KG1 (cell line): ENCODE results near the gene ARHGAP26.

ENCODE experiments used
- DNase-seq: peaks from one replicate; lab custom pipeline; 2025; lab: John Stamatoyannopoulos, UW

Gene ARHGAP26

GRCh38 chr5:142753116-142753631 is 17.0 kb upstream of the ARHGAP26 start:
- DNase-seq, result no peak

GRCh38 chr5:142754031-142754430 is 16.1 kb upstream of the ARHGAP26 start:
- no peak for DNase-seq

DNA sequence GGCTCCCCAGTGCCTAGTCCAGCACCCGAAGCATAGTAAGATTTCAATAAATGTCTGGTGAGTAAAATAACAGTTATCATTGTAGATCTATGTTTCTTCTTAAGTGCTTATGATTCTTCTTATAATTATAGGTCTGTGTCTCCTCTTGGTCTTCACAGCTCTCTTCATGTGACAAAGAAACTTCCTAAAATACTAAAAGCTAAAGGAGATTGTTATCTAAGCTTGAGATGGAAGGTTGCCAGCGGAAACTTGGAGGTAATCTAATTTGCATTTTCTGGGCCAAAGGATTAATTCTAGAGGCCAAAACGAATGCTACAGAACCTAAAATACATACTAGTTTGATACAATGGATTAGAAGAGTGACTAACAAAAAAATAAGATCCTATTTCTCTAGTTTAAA is 13.6 kb upstream of the ARHGAP26 start:
- DNase-seq, result no peak

DNA sequence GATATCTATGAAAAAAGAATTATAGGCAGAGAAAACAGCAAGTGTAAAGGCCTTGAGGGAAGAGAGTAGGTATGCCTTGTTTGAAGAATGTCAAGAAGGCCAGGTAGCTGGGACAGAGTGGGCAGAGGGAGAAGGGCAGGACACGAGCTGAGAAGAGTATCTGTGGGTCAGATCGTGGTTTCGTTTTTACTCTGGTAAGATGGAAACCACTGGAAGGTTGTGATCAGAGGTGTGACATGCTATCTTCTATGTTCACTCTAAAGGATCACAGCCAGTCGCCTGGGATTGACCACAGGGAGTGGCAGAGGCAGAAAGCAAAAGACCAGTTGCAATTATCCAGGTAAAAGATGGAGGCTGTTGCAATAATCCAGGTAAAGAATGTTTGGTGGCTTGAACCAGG is 12.6 kb upstream of the ARHGAP26 start:
- no peak for DNase-seq

DNA sequence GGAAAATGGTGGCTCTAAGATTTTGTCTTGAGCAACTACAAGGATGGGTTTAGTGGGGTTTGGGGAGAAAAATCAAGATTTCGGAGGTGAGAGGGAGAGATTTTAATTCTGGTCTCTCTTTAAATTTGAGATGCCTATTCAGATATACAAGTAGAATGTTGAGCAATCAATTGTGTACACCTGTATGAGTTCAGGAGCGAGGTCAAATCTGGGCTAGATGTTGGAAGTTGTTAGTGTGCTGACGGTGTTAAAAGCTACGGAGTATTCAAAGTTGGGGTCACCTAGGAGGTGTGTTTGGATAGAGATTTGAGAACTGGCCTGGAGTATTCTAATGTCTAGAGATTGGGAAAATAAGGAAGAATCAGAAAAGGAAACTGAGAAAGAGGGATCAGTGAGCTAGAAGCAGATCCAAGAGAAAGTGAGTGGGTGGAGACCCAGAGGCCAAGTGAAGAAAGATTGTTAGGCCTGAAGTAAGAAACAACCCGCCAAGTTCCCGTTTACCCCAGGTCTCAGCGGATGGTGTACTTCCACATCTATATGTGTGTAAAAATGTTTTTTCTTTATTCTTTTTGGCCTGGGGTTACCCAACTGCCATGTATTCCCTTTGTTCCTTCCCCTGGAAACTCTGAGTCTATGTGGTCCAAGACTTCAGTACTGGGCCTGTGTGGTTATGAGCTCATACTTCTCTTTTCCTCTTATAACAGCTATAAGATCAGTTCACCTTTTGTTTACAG is 11.9 kb upstream of the ARHGAP26 start:
- no peak for DNase-seq

DNA sequence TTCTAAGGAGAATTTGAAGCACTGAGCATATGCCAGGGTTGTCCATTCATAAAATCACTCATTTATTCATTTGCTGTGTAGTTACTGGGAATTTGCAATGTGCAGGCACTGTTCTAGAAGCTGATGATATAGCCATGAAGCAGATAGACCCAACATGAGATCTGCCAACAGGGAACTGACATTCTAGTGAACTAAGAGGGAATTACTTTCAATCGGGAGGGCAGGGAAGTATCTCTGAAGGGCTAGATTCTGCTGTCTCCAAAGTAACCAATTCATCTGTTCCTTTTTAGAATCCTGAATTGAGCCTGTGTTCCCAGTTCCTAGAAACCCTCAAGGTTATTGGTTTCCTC is 11.4 kb upstream of the ARHGAP26 start:
- DNase-seq, result no peak

GRCh38 chr5:142763701-142764100 is 6.5 kb upstream of the ARHGAP26 start:
- no peak for DNase-seq

- DNase-seq, result no peak
Measured at GRCh38 chr5:142767178-142767577, 3.0 kb upstream of the ARHGAP26 start.

- DNase-seq, result no peak
Measured at GRCh38 chr5:142767911-142768310, 2.3 kb upstream of the ARHGAP26 start.

- no peak for DNase-seq
Measured at GRCh38 chr5:142769251-142769792, 855 bp upstream of the ARHGAP26 start.

- no peak for DNase-seq
Measured at GRCh38 chr5:142770650-142771609, 753 bp downstream of the ARHGAP26 start.

DNA sequence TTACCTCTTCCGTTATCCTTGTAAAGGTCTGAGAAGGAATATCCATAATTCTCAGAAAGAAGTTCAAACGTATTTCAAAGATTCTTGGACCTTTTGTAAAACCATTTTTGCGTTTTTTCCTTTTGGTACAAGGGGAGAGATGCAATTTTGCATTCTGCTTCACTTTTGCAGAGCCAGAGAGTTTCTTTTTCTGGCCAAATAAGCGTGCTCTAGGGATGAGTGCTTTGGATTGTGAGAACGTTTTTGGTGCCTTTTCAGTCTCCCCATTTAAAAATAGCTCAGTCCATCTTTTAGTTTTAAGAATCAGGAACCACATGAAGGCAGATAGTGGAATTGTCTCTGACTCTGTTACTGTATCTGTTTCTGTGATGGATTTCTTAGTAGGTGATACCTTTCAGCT is 1.5 kb downstream of the ARHGAP26 start:
- no peak for DNase-seq

GRCh38 chr5:142772446-142773293 is 2.5 kb downstream of the ARHGAP26 start:
- no peak for DNase-seq

DNA sequence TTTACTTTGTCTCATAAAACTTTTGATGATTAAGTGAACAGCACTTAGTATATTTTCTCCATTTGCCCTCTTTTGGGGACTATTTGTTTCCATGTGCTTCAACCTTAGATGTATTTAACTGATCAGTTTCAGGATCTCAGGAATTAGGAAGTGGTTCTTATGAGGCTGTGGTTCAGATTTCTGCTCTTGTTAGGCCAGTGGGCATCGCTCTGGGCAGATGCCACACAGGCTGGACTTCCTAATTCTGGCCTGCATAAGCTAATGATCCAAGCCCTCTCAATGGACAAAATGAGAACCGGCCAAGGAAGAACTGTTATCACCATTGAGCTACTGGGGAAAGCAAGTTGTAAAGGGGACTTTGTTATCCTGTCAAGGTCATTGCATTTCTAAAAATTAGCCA is 6.9 kb downstream of the ARHGAP26 start:
- no peak for DNase-seq

- no peak for DNase-seq
Measured at GRCh38 chr5:142777850-142778249, 7.7 kb downstream of the ARHGAP26 start.

DNA sequence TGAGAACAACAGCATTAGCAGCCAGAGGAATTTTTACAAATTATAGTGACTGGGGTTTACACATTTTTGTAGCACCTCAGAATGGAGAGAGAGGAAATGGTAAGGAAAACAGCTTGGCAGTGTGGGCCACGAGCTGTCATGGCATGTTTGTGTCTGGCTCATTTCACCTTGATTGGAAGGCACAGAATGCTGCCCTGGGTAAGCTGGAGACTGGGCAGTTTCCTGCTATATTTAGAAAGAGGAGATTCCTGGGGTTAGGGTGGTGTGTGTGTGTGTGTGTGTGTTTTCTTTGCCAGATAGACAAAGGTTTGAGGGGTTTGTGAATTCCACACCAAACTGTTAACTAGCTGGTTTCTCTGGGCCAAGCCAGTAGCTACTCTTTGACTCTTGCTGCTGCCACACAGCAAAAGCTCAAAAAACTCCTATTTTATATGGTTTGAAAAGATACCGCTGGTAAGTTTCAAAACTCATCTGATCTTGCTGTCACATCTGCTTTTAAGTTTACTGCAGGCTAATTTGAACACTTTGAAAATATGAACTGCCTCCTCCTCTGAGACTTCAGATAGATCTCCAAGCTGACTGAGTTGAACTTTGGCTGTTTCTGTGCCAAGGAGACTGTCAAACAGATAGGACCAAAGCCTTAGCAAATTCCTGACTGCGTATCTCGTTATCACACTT is 9.1 kb downstream of the ARHGAP26 start:
- DNase-seq, result no peak

- no peak for DNase-seq
Measured at GRCh38 chr5:142780871-142781270, 10.7 kb downstream of the ARHGAP26 start.

- no peak for DNase-seq
Measured at GRCh38 chr5:142782976-142783530, 12.9 kb downstream of the ARHGAP26 start.

- no peak for DNase-seq
Measured at GRCh38 chr5:142783601-142784341, 13.6 kb downstream of the ARHGAP26 start.

GRCh38 chr5:142784401-142784955 is 14.3 kb downstream of the ARHGAP26 start:
- no peak for DNase-seq
